OCI-LY1 (cell line): Measurements from ENCODE around the gene MS4A10.

Source experiments
- H2AFZ ChIP-seq: fragments of 200-600 bp; sonication (generic), shearing (Covaris generic); 2 replicates; pipeline ENCODE4 v1.6.0; 2014; ENCODE audit warnings: antibody characterized with exemption, mild to moderate bottlenecking, low read length
- H3F3A ChIP-seq: fragments of 200-600 bp; sonication (generic), shearing (Covaris generic); 2 replicates; pipeline ENCODE4 v1.6.0; 2014; ENCODE audit warnings: mild to moderate bottlenecking, antibody characterized with exemption, low read length, moderate library complexity; ENCODE audit not compliant: insufficient read depth
- H3K27ac ChIP-seq: fragments of 200-600 bp; sonication (generic); 2 replicates; pipeline ENCODE4 v1.5.1; 2014; ENCODE audit warnings: low read length, mixed run types, mild to moderate bottlenecking, low read depth; ENCODE audit not compliant: poor library complexity, severe bottlenecking
- H3K27me3 ChIP-seq: fragments of 200-600 bp; sonication (generic); 2 replicates; pipeline ENCODE4 v1.6.0; 2014; ENCODE audit warnings: antibody characterized with exemption, mild to moderate bottlenecking, low read length, moderate library complexity; ENCODE audit not compliant: insufficient read depth
- H3K36me3 ChIP-seq: fragments of 200-600 bp; sonication (generic); 2 replicates; pipeline ENCODE4 v1.6.1; 2014; ENCODE audit warnings: mild to moderate bottlenecking, antibody characterized with exemption, low read length, moderate library complexity, mixed read lengths; ENCODE audit not compliant: insufficient read depth
- H3K4me1 ChIP-seq: fragments of 200-600 bp; sonication (generic); 2 replicates; pipeline ENCODE4 v1.5.1; 2014; ENCODE audit warnings: mild to moderate bottlenecking, low read length, moderate library complexity; ENCODE audit not compliant: insufficient read depth, severe bottlenecking
- H3K4me2 ChIP-seq: fragments of 200-600 bp; sonication (generic), shearing (Covaris generic); 2 replicates; pipeline ENCODE4 v1.6.1; 2014; ENCODE audit warnings: low read length
- H3K4me3 ChIP-seq: fragments of 200-600 bp; sonication (generic); 2 replicates; pipeline ENCODE4 v1.5.1; 2014; ENCODE audit warnings: low read length, low read depth, mild to moderate bottlenecking, mixed read lengths; ENCODE audit not compliant: poor library complexity, severe bottlenecking
- H3K79me2 ChIP-seq: fragments of 200-600 bp; shearing (Covaris generic); 2 replicates; pipeline ENCODE4 v1.6.1; 2016; ENCODE audit warnings: mixed run types, low read length, mixed read lengths; ENCODE audit not compliant: insufficient read depth
- H3K9ac ChIP-seq: fragments of 200-600 bp; sonication (generic), shearing (Covaris generic); 2 replicates; pipeline ENCODE4 v1.6.1; 2014; ENCODE audit warnings: mild to moderate bottlenecking, low read length, mixed read lengths
- H3K9me2 ChIP-seq: fragments of 200-600 bp; sonication (generic), shearing (Covaris generic); 2 replicates; pipeline ENCODE4 v1.6.1; 2014; ENCODE audit warnings: low read depth, mild to moderate bottlenecking, low read length, mixed read lengths
- H3K9me3 ChIP-seq: fragments of 200-600 bp; shearing (Covaris generic); 2 replicates; pipeline ENCODE4 v1.6.1; 2014; ENCODE audit warnings: low read length, mixed read lengths
- H4K20me1 ChIP-seq: fragments of 200-600 bp; sonication (generic), shearing (Covaris generic); 2 replicates; pipeline ENCODE4 v1.6.0; 2016; ENCODE audit warnings: mild to moderate bottlenecking, low read length; ENCODE audit not compliant: insufficient read depth
- CTCF ChIP-seq: fragments of 200-600 bp; sonication (generic), shearing (Covaris generic); IDR thresholded peaks from 2 replicates; pipeline ENCODE4 v1.5.1; 2017; ENCODE audit warnings: mild to moderate bottlenecking, antibody characterized with exemption, low read length, moderate library complexity, mixed read lengths
- EZH2 ChIP-seq: fragments of 200-600 bp; sonication (generic), shearing (Covaris generic); IDR thresholded peaks from 2 replicates; pipeline ENCODE4 v1.8.0; 2017; ENCODE audit warnings: borderline replicate concordance, mixed run types, mild to moderate bottlenecking, antibody characterized with exemption, low read length, moderate library complexity, mixed read lengths

The MS4A10 gene

GRCh38 chr11:60848714-60849151 lies 63.6 kb downstream of the MS4A10 start:
- H3K4me2 ChIP-seq: no peak overlapping the region
- no peak overlapping the region for H3K9ac ChIP-seq
- H4K20me1 ChIP-seq: no peaks in the 10 kb centered on the region
- peaks cover 58% of the 10 kb centered on the region for H3K36me3 ChIP-seq
- TF ChIP-seq CTCF (no peak), EZH2 (no peak)
- peaks cover 20% of the 10 kb centered on the region for H3K4me1 ChIP-seq
- H3K4me3 ChIP-seq: no peak overlapping the region
- H3F3A ChIP-seq: no peaks in the 10 kb centered on the region
- H3K27me3 ChIP-seq: no peaks in the 10 kb centered on the region
- peaks cover 10% of the 10 kb centered on the region for H3K79me2 ChIP-seq
- H3K27ac ChIP-seq: no peak overlapping the region
- no peaks in the 10 kb centered on the region for H3K9me2 ChIP-seq
- H3K9me3 ChIP-seq: no peaks in the 10 kb centered on the region
- H2AFZ ChIP-seq: no peak overlapping the region

- H3K27ac ChIP-seq: no peak overlapping the region
- H3K36me3 ChIP-seq: peaks cover 54% of the 10 kb centered on the region
- H3K9me2 ChIP-seq: no peaks in the 10 kb centered on the region
- H4K20me1 ChIP-seq: no peaks in the 10 kb centered on the region
- TF ChIP-seq EZH2: no peak
- peaks cover 8% of the 10 kb centered on the region for H3K4me1 ChIP-seq
- no peaks in the 10 kb centered on the region for H3F3A ChIP-seq
- no peak overlapping the region for H2AFZ ChIP-seq
- H3K79me2 ChIP-seq: peaks cover under 1% of the 10 kb centered on the region
- H3K27me3 ChIP-seq: no peaks in the 10 kb centered on the region
- no peak overlapping the region for H3K4me3 ChIP-seq
- H3K4me2 ChIP-seq: no peak overlapping the region
- H3K9ac ChIP-seq: no peak overlapping the region
- no peaks in the 10 kb centered on the region for H3K9me3 ChIP-seq
Observed at GRCh38 chr11:60849641-60850520, 64.7 kb downstream of the MS4A10 start.
